Loucy (cell line): ENCODE measurements around the gene RFC1.
"Not testable (repeated sequence)": the region's sequence is repeated elsewhere in the genome, so short reads cannot be mapped to it uniquely, and the experiment has no call there.

Experiments used
- H2AFZ ChIP-seq: fragments of 200-600 bp; sonication (generic); 2 replicates; pipeline ENCODE4 v1.6.0; 2016; ENCODE audit warnings: antibody characterized with exemption, mild to moderate bottlenecking, low read length, moderate library complexity
- H3F3A ChIP-seq: fragments of 200-600 bp; 2 replicates; pipeline ENCODE4 v1.6.0; 2016; ENCODE audit warnings: antibody characterized with exemption, low read depth, mild to moderate bottlenecking
- H3K27me3 ChIP-seq: fragments of 200-600 bp; sonication (generic); 2 replicates; pipeline ENCODE4 v1.6.1; 2014; ENCODE audit warnings: low read length, mild to moderate bottlenecking; ENCODE audit not compliant: insufficient read depth, poor library complexity, severe bottlenecking
- H3K36me3 ChIP-seq: fragments of 200-600 bp; sonication (generic); 2 replicates; pipeline ENCODE4 v1.6.1; 2016; ENCODE audit warnings: low read length; ENCODE audit not compliant: insufficient read depth
- H3K4me1 ChIP-seq: fragments of 200-600 bp; sonication (generic); 2 replicates; pipeline ENCODE4 v1.5.1; 2014; ENCODE audit warnings: low read length, mild to moderate bottlenecking; ENCODE audit not compliant: insufficient read depth, poor library complexity, severe bottlenecking
- H3K4me2 ChIP-seq: fragments of 200-600 bp; sonication (generic); 2 replicates; pipeline ENCODE4 v1.6.0; 2014; ENCODE audit warnings: antibody characterized with exemption, low read length, low read depth, mild to moderate bottlenecking; ENCODE audit not compliant: poor library complexity, severe bottlenecking
- H3K4me3 ChIP-seq: fragments of 200-600 bp; sonication (generic); 2 replicates; pipeline ENCODE4 v1.5.1; 2014; ENCODE audit warnings: low read length, mild to moderate bottlenecking, mixed read lengths; ENCODE audit not compliant: poor library complexity, severe bottlenecking
- H3K79me2 ChIP-seq: fragments of 200-600 bp; sonication (generic); 2 replicates; pipeline ENCODE4 v1.6.1; 2014; ENCODE audit warnings: low read length; ENCODE audit not compliant: insufficient read depth
- H3K9ac ChIP-seq: fragments of 200-600 bp; sonication (generic); 2 replicates; pipeline ENCODE4 v1.6.0; 2014; ENCODE audit warnings: mild to moderate bottlenecking, low read depth, low read length, moderate library complexity; ENCODE audit not compliant: poor library complexity, severe bottlenecking
- H3K9me2 ChIP-seq: fragments of 200-600 bp; sonication (generic); replicated peaks from 2 replicates; pipeline ENCODE4 v1.6.1; 2016; ENCODE audit warnings: low read depth, low read length, mixed read lengths
- H3K9me3 ChIP-seq: fragments of 200-600 bp; sonication (generic); 2 replicates; pipeline ENCODE4 v1.6.1; 2014; ENCODE audit warnings: mild to moderate bottlenecking, antibody characterized with exemption, low read length, low read depth; ENCODE audit not compliant: insufficient read depth
- H4K20me1 ChIP-seq: fragments of 200-600 bp; sonication (generic); 2 replicates; pipeline ENCODE4 v1.6.0; 2014; ENCODE audit warnings: antibody characterized with exemption, low read length, mild to moderate bottlenecking; ENCODE audit not compliant: insufficient read depth, poor library complexity, severe bottlenecking
- CTCF ChIP-seq: fragments of 200-600 bp; sonication (generic); conservative IDR thresholded peaks from 2 replicates; pipeline ENCODE4 v1.5.1; 2014; ENCODE audit warnings: mild to moderate bottlenecking, antibody characterized with exemption, low read length
- EZH2phosphoT487 ChIP-seq: fragments of 200-600 bp; IDR thresholded peaks from 2 replicates; pipeline ENCODE4 v1.6.1; 2018; ENCODE audit warnings: antibody characterized with exemption, mild to moderate bottlenecking, moderate library complexity, borderline replicate concordance

RFC1 gene

GRCh38 chr4:39410415-39410814, 44.3 kb upstream of the RFC1 start:
- no peak for TF ChIP-seq EZH2phosphoT487
- peak; percentile 29 for TF ChIP-seq CTCF
- no peak overlapping the region for H3K4me3 ChIP-seq
- no peak overlapping the region for H3K9ac ChIP-seq
- no peaks in the 10 kb centered on the region for H4K20me1 ChIP-seq
- no peaks in the 10 kb centered on the region for H3F3A ChIP-seq
- H3K4me1 ChIP-seq = no peaks in the 10 kb centered on the region
- H3K9me2 ChIP-seq = no peaks in the 10 kb centered on the region
- no peaks in the 10 kb centered on the region for H3K9me3 ChIP-seq
- H3K27me3 ChIP-seq = no peaks in the 10 kb centered on the region
- no peak overlapping the region for H3K4me2 ChIP-seq
- no peak overlapping the region; the same call in 1 of the 2 replicates for H2AFZ ChIP-seq
- no peaks in the 10 kb centered on the region for H3K36me3 ChIP-seq
- H3K79me2 ChIP-seq = no peaks in the 10 kb centered on the region

- no peaks in the 10 kb centered on the region for H3K79me2 ChIP-seq
- TF ChIP-seq EZH2phosphoT487 = no peak
- TF ChIP-seq CTCF = no peak
- H3K36me3 ChIP-seq = no peaks in the 10 kb centered on the region
- no peaks in the 10 kb centered on the region for H3K4me1 ChIP-seq
- H3K9me2 ChIP-seq = no peaks in the 10 kb centered on the region
- H2AFZ ChIP-seq = no peak overlapping the region
- H4K20me1 ChIP-seq = no peaks in the 10 kb centered on the region
- H3K9ac ChIP-seq = no peak overlapping the region
- no peaks in the 10 kb centered on the region for H3K27me3 ChIP-seq
- H3K9me3 ChIP-seq = no peaks in the 10 kb centered on the region
- no peak overlapping the region for H3K4me3 ChIP-seq
- H3K4me2 ChIP-seq = no peak overlapping the region
- H3F3A ChIP-seq = no peaks in the 10 kb centered on the region
These were observed 41.4 kb upstream of the RFC1 start for GRCh38 chr4:39407584-39407885.

GRCh38 chr4:39406763-39407583, 40.8 kb upstream of the RFC1 start, which contains the start of gene KLB:
Gene KLB, plus strand, starts transcription at chr4:39406930. Its CDS starts 20 bp downstream, at chr4:39406950.
- H3K79me2 ChIP-seq = no peaks in the 10 kb centered on the region
- no peak within 1 kb of the TSS for H3K4me3 ChIP-seq

GRCh38 chr4:39401640-39402039, 35.5 kb upstream of the RFC1 start:
- H3K4me2 ChIP-seq, H3K9me2 ChIP-seq, H3F3A ChIP-seq, H4K20me1 ChIP-seq, H2AFZ ChIP-seq, H3K79me2 ChIP-seq, H3K9me3 ChIP-seq, H3K4me1 ChIP-seq, H3K9ac ChIP-seq, H3K4me3 ChIP-seq, H3K27me3 ChIP-seq, H3K36me3 ChIP-seq: not testable (repeated sequence)

More at GRCh38 chr4:39406763-39407583, 40.8 kb upstream of the RFC1 start, which contains the start of gene KLB:
- Histone ChIP-seq H2AFZ (no peak within 1 kb of the TSS), H3K9me2 (no peaks in the 10 kb centered on the region), H3K36me3 (no peaks in the 10 kb centered on the region), H3K4me2 (no peak within 1 kb of the TSS), H3K27me3 (no peaks in the 10 kb centered on the region), H3K9ac (no peak within 1 kb of the TSS), H3F3A (no peaks in the 10 kb centered on the region), H3K4me1 (no peaks in the 10 kb centered on the region), H4K20me1 (no peaks in the 10 kb centered on the region), H3K9me3 (no peaks in the 10 kb centered on the region)
- TF ChIP-seq CTCF (no peak), EZH2phosphoT487 (no peak)
